Hindlimb muscle (tissue), 1 donor: Measurements from ENCODE around the gene MGMT. TPM values are rescaled to one million over a fixed set of nuclear protein-coding genes. Genes with fewer than 3 reads are reported as not detected.
A peak's percentile ranks its signal among the peaks of the same experiment; 100 is the strongest.

Source experiments
- DNase-seq: peaks from one replicate; pipeline ENCODE4 v3.0.0-alpha.2; 2013
- polyA plus RNA-seq: library from polyadenylated mRNA; unstranded; fragments of 120-200 nt; gene quantifications from one replicate; pipeline ENCODE4 v1.2.1, GENCODE V29; 2013; ENCODE audit not compliant: insufficient read length

The MGMT gene
- polyA plus RNA-seq, 1 donor: 12.1 TPM

GRCh38 chr10:129657297-129658017 lies 190.4 kb downstream of the MGMT start:
- no peak for DNase-seq

GRCh38 chr10:129658376-129659072 lies 191.5 kb downstream of the MGMT start:
- no peak for DNase-seq

GRCh38 chr10:129659508-129660268 lies 192.6 kb downstream of the MGMT start:
- DNase-seq: peak; percentile 33

GRCh38 chr10:129660569-129660968 lies 193.5 kb downstream of the MGMT start:
- DNase-seq: no peak

GRCh38 chr10:129662426-129662825 lies 195.4 kb downstream of the MGMT start:
- no peak for DNase-seq

GRCh38 chr10:129670124-129670523 lies 203.1 kb downstream of the MGMT start:
- DNase-seq: no peak

- no peak for DNase-seq
Observed at GRCh38 chr10:129673292-129673691, 206.3 kb downstream of the MGMT start.

- DNase-seq: no peak
Observed at GRCh38 chr10:129675027-129675769, 208.2 kb downstream of the MGMT start.

- DNase-seq: no peak
Observed at GRCh38 chr10:129676014-129676413, 209.0 kb downstream of the MGMT start.

- no peak for DNase-seq
Observed at GRCh38 chr10:129677377-129677927, 210.4 kb downstream of the MGMT start.

GRCh38 chr10:129678186-129678585 lies 211.1 kb downstream of the MGMT start:
- no peak for DNase-seq

GRCh38 chr10:129679207-129679606 lies 212.2 kb downstream of the MGMT start:
- DNase-seq: no peak

- DNase-seq: no peak
Observed at GRCh38 chr10:129680661-129681344, 213.8 kb downstream of the MGMT start.

GRCh38 chr10:129681856-129682255 lies 214.8 kb downstream of the MGMT start:
- DNase-seq: no peak

GRCh38 chr10:129683519-129683918 lies 216.5 kb downstream of the MGMT start:
- no peak for DNase-seq

- no peak for DNase-seq
Observed at GRCh38 chr10:129683920-129684319, 216.9 kb downstream of the MGMT start.

GRCh38 chr10:129685271-129685670 lies 218.2 kb downstream of the MGMT start:
- no peak for DNase-seq

- peak; percentile 33 for DNase-seq
Observed at GRCh38 chr10:129689671-129690071, 222.6 kb downstream of the MGMT start.

GRCh38 chr10:129690248-129691070 lies 223.4 kb downstream of the MGMT start:
- no peak for DNase-seq

GRCh38 chr10:129692695-129693094 lies 225.7 kb downstream of the MGMT start:
- DNase-seq: no peak

- no peak for DNase-seq
Observed at GRCh38 chr10:129693382-129693781, 226.3 kb downstream of the MGMT start.
